GM19238 (cell line): ENCODE results near the gene ARL13B.

Experiments
- DNase-seq: peaks from one replicate; pipeline ENCODE4 v3.0.0; 2011; ENCODE audit warnings: low spot score; ENCODE audit not compliant: insufficient read length

ARL13B gene

DNA sequence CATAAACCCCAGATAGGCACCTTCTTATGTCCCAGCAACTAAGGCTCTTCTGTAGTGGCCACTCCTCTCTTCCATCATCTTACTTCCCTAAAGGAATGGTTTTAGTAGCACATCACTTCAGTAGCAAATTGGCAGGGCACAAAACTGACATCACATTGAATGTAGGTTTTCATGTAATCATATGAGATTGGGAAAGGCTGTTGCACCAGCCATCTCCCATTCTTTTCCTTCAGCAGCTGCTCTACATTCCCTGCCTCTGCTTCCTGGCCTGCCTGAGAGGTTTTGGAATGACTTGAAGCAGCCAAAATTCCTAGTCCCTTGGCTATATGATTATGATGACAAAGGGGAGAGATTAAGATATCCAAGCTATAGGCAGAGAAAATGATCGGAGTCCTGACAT, 119.4 kb downstream of the ARL13B start:
- no peak for DNase-seq

DNA sequence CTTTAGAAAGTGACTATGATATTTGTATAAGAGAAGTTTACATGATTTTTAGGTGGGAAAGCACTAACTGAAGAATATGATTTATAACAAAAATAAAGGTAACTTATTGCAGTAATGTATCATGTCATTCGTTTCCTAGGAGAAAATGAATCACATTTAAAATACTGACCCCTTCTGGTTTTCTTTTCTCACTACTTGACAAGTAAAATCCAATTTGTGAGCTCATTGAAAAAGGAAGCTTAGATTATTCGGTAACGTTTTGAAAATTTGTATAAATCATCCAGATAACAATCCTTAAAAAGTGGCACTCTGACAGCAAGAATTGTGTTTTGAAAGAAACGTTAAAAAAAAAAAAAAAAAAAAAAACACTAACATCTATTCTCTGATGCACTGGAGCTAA, 121.9 kb downstream of the ARL13B start:
- DNase-seq, result no peak
